ENCODE measurements around the gene HMCN1. TPM values are rescaled to one million over a fixed set of nuclear protein-coding genes. Genes with fewer than 3 reads are reported as not detected.

The HMCN1 gene
- total and polyA plus RNA-seq, 2 experiments from 2014 or later, result 1.6 to 8.7 TPM

DNA sequence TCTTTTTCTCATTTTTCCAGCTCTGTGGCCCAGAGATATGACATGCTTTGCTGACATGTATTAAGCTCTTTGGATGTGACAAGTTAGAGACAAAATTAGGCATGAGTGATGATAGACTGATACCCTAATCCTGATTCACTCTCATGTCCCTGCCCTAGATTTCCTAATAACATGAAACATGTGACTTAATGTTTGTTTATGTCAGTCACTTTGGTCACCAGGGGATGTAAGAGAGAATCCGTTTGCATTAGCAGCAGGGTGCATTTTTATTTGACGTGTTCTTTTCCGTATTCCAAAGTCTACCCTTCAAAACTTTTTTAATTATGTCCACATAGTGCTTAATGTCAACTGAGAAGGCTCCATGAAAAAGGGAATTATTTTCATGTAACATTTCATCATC, 192.4 kb downstream of the HMCN1 start:
- Histone ChIP-seq H3K4me3 (no peak overlapping the region), H4K20me1 (replicated peaks; ENCODE audit: insufficient read depth) (no peaks in the 10 kb centered on the region), H3K36me3 (ENCODE audit: insufficient read depth) (no peaks in the 10 kb centered on the region), H3K79me2 (replicated peaks; ENCODE audit: insufficient read depth) (no peaks in the 10 kb centered on the region), H2AFZ (no peak overlapping the region), H3K27ac (ENCODE audit: low read depth) (no peak overlapping the region), H3K4me2 (no peak overlapping the region), H3K9me2 (ENCODE audit: insufficient read depth) (no peaks in the 10 kb centered on the region), H3K4me1 (ENCODE audit: insufficient read depth) (no peaks in the 10 kb centered on the region), H3K27me3 (ENCODE audit: insufficient read depth) (no peaks in the 10 kb centered on the region), H3F3A (replicated peaks; ENCODE audit: low read depth) (no peaks in the 10 kb centered on the region)
- Mint-ChIP-seq H3K27ac (no peak overlapping the region), H3K9me3 (no peaks in the 10 kb centered on the region), H3K27me3 (ENCODE audit: insufficient read depth, low read depth, poor library complexity) (no peaks in the 10 kb centered on the region), H3K4me1 (peaks cover 24% of the 10 kb centered on the region), H3K36me3 (ENCODE audit: low read depth) (no peaks in the 10 kb centered on the region), H3K4me3 (no peak overlapping the region)
- ATAC-seq (no peak), DNase-seq (ENCODE audit: low spot score) (no peak)
- TF ChIP-seq POLR2AphosphoS5 (IDR thresholded peaks at IDR 0.05; ENCODE audit: low read depth), result no peak
- no peak for TF ChIP-seq ZNF331 (CRISPR knock-in tag; IDR thresholded peaks at IDR 0.05; ENCODE audit: low read depth)
- TF ChIP-seq, protein P1, sequence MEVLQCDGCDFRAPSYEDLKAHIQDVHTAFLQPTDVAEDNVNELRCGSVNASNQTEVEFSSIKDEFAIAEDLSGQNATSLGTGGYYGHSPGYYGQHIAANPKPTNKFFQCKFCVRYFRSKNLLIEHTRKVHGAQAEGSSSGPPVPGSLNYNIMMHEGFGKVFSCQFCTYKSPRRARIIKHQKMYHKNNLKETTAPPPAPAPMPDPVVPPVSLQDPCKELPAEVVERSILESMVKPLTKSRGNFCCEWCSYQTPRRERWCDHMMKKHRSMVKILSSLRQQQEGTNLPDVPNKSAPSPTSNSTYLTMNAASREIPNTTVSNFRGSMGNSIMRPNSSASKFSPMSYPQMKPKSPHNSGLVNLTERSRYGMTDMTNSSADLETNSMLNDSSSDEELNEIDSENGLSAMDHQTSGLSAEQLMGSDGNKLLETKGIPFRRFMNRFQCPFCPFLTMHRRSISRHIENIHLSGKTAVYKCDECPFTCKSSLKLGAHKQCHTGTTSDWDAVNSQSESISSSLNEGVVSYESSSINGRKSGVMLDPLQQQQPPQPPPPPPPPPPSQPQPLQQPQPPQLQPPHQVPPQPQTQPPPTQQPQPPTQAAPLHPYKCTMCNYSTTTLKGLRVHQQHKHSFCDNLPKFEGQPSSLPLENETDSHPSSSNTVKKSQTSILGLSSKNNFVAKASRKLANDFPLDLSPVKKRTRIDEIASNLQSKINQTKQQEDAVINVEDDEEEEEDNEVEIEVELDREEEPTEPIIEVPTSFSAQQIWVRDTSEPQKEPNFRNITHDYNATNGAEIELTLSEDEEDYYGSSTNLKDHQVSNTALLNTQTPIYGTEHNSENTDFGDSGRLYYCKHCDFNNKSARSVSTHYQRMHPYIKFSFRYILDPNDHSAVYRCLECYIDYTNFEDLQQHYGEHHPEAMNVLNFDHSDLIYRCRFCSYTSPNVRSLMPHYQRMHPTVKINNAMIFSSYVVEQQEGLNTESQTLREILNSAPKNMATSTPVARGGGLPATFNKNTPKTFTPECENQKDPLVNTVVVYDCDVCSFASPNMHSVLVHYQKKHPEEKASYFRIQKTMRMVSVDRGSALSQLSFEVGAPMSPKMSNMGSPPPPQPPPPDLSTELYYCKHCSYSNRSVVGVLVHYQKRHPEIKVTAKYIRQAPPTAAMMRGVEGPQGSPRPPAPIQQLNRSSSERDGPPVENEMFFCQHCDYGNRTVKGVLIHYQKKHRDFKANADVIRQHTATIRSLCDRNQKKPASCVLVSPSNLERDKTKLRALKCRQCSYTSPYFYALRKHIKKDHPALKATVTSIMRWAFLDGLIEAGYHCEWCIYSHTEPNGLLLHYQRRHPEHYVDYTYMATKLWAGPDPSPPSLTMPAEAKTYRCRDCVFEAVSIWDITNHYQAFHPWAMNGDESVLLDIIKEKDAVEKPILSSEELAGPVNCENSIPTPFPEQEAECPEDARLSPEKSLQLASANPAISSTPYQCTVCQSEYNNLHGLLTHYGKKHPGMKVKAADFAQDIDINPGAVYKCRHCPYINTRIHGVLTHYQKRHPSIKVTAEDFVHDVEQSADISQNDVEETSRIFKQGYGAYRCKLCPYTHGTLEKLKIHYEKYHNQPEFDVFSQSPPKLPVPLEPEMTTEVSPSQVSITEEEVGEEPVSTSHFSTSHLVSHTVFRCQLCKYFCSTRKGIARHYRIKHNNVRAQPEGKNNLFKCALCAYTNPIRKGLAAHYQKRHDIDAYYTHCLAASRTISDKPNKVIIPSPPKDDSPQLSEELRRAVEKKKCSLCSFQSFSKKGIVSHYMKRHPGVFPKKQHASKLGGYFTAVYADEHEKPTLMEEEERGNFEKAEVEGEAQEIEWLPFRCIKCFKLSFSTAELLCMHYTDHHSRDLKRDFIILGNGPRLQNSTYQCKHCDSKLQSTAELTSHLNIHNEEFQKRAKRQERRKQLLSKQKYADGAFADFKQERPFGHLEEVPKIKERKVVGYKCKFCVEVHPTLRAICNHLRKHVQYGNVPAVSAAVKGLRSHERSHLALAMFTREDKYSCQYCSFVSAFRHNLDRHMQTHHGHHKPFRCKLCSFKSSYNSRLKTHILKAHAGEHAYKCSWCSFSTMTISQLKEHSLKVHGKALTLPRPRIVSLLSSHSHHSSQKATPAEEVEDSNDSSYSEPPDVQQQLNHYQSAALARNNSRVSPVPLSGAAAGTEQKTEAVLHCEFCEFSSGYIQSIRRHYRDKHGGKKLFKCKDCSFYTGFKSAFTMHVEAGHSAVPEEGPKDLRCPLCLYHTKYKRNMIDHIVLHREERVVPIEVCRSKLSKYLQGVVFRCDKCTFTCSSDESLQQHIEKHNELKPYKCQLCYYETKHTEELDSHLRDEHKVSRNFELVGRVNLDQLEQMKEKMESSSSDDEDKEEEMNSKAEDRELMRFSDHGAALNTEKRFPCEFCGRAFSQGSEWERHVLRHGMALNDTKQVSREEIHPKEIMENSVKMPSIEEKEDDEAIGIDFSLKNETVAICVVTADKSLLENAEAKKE (CRISPR knock-in tag; IDR thresholded peaks at IDR 0.05), result no peak
- no peak for TF ChIP-seq ZNF114 (CRISPR knock-in tag; IDR thresholded peaks at IDR 0.05)
- TF ChIP-seq, protein P2, sequence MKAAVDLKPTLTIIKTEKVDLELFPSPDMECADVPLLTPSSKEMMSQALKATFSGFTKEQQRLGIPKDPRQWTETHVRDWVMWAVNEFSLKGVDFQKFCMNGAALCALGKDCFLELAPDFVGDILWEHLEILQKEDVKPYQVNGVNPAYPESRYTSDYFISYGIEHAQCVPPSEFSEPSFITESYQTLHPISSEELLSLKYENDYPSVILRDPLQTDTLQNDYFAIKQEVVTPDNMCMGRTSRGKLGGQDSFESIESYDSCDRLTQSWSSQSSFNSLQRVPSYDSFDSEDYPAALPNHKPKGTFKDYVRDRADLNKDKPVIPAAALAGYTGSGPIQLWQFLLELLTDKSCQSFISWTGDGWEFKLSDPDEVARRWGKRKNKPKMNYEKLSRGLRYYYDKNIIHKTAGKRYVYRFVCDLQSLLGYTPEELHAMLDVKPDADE (IDR thresholded peaks at IDR 0.05), result no peak
- TF ChIP-seq JUNB (IDR thresholded peaks at IDR 0.05; ENCODE audit: unreplicated experiment), result no peak
- TF ChIP-seq, protein P3, sequence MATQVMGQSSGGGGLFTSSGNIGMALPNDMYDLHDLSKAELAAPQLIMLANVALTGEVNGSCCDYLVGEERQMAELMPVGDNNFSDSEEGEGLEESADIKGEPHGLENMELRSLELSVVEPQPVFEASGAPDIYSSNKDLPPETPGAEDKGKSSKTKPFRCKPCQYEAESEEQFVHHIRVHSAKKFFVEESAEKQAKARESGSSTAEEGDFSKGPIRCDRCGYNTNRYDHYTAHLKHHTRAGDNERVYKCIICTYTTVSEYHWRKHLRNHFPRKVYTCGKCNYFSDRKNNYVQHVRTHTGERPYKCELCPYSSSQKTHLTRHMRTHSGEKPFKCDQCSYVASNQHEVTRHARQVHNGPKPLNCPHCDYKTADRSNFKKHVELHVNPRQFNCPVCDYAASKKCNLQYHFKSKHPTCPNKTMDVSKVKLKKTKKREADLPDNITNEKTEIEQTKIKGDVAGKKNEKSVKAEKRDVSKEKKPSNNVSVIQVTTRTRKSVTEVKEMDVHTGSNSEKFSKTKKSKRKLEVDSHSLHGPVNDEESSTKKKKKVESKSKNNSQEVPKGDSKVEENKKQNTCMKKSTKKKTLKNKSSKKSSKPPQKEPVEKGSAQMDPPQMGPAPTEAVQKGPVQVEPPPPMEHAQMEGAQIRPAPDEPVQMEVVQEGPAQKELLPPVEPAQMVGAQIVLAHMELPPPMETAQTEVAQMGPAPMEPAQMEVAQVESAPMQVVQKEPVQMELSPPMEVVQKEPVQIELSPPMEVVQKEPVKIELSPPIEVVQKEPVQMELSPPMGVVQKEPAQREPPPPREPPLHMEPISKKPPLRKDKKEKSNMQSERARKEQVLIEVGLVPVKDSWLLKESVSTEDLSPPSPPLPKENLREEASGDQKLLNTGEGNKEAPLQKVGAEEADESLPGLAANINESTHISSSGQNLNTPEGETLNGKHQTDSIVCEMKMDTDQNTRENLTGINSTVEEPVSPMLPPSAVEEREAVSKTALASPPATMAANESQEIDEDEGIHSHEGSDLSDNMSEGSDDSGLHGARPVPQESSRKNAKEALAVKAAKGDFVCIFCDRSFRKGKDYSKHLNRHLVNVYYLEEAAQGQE (IDR thresholded peaks at IDR 0.05; ENCODE audit: unreplicated experiment), result no peak
- TF ChIP-seq, protein P4, sequence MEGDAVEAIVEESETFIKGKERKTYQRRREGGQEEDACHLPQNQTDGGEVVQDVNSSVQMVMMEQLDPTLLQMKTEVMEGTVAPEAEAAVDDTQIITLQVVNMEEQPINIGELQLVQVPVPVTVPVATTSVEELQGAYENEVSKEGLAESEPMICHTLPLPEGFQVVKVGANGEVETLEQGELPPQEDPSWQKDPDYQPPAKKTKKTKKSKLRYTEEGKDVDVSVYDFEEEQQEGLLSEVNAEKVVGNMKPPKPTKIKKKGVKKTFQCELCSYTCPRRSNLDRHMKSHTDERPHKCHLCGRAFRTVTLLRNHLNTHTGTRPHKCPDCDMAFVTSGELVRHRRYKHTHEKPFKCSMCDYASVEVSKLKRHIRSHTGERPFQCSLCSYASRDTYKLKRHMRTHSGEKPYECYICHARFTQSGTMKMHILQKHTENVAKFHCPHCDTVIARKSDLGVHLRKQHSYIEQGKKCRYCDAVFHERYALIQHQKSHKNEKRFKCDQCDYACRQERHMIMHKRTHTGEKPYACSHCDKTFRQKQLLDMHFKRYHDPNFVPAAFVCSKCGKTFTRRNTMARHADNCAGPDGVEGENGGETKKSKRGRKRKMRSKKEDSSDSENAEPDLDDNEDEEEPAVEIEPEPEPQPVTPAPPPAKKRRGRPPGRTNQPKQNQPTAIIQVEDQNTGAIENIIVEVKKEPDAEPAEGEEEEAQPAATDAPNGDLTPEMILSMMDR (conservative IDR thresholded peaks at IDR 0.05; ENCODE audit: low read depth in 2 of 2), result no peak
- no peak for TF ChIP-seq STAT1 (IDR thresholded peaks at IDR 0.05; ENCODE audit: unreplicated experiment)
- TF ChIP-seq EZH2 (IDR thresholded peaks at IDR 0.05; ENCODE audit: low read depth, unreplicated experiment), result no peak
- TF ChIP-seq CREB1 (CRISPR knock-in tag; IDR thresholded peaks at IDR 0.05; ENCODE audit: low read depth), result no peak
